Measurements from ENCODE around the gene RELT. TPM values are rescaled to one million over a fixed set of nuclear protein-coding genes. Genes with fewer than 3 reads are reported as not detected.

The RELT gene
- total and polyA plus RNA-seq, 2 donors (not counting 1 experiment from before 2014, with no cell fraction given): 0.33 to 0.70 TPM

DNA sequence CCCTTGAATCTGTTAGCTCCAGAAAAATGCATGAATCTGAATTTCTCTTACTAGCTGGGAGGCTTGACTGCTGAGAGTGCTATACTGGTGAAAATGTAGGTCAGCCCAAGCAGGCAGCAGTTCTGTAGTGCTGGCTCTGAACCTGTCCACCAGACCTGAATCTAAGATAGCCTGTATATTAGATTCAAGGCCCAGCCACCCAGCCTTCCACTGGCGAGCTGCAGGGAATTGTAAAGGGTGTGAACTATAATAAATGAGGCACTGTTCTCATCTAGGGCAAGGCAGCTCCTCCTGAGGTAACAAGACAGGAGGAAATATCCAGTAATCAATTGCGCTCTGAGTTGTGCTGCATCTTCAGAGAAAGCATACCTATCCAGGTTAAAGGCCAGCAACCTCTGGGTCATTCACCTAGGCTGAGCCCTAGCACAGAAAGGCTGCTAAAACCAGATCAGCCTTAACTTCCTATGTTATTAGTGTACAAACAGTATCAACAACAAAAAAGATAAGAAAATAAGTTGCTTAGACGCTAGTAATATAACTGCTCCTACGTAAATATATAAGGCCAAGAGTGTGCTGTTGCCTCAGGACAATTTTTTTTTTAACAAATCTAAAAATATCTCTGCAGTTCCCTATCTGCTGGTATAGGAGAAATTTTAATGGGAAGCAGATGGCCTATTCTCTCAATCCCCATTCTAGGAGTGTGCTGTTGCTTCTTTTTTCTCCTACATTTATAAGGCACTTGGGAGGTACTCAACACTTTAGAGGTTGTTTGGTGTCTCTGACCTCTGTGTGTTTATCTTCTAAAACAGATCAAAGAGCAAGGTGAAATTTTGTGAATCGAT is 63.0 kb downstream of the RELT start:
- no peak overlapping the region for H3K9ac ChIP-seq (ENCODE audit: insufficient read depth, low read length)
- no peaks in the 10 kb centered on the region for H3K27me3 ChIP-seq (ENCODE audit: control insufficient read depth, insufficient read depth, low read length)
- DNase-seq (ENCODE audit: low read depth in 2 of 2): no peak
- TF ChIP-seq CTCF (conservative IDR thresholded peaks at IDR 0.05 in 1 of 2, IDR thresholded peaks at IDR 0.05 in 1 of 2; ENCODE audit: low read depth in 1 of 2, low read length in 2 of 2) (no peak), EZH2 (IDR thresholded peaks at IDR 0.05; ENCODE audit: low read length, missing control alignments) (no peak)
- H2AFZ ChIP-seq (ENCODE audit: low read length): no peak overlapping the region
- no peak overlapping the region for H3K4me2 ChIP-seq (ENCODE audit: extremely low read depth, insufficient read depth, low read length)
- H3K4me3 ChIP-seq (replicated peaks in 1 of 4; ENCODE audit: control extremely low read depth in 1 of 4, insufficient read depth in 1 of 4, low read depth in 3 of 4, low read length in 4 of 4): no peak overlapping the region
- H3K9me3 ChIP-seq (ENCODE audit: control insufficient read depth, insufficient read depth, low read depth, low read length): no peaks in the 10 kb centered on the region
- no peaks in the 10 kb centered on the region for H4K20me1 ChIP-seq (ENCODE audit: control insufficient read depth, extremely low read depth, insufficient read depth, low read length)
- no peaks in the 10 kb centered on the region for H3K4me1 ChIP-seq (ENCODE audit: control insufficient read depth, extremely low read depth, insufficient read depth, low read length)
- no peak overlapping the region for H3K27ac ChIP-seq (ENCODE audit: insufficient read depth, low read length)
- H3K36me3 ChIP-seq (ENCODE audit: control insufficient read depth, insufficient read depth, low read length): no peaks in the 10 kb centered on the region
- no peaks in the 10 kb centered on the region for H3K79me2 ChIP-seq (ENCODE audit: control insufficient read depth, insufficient read depth, low read length)

DNA sequence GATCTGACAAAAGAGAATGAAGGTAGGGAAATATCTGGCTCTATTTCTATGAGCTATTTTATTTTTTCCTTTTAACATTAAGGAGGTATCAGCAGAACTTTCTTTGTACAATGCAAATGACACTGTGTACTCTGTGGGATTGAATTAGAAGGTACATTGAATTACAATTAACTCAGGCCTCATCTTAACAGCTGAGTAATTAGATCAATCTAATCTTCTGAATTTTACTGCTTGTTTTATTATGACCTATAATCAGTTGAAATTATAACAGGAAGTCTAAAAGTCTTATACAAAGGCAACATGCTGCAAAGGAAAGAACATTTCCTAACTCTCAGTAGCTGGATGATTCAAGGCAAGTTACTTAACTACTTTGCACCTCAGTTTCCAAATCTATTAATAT is 69.8 kb downstream of the RELT start:
- H4K20me1 ChIP-seq (ENCODE audit: control insufficient read depth, extremely low read depth, insufficient read depth, low read length): no peaks in the 10 kb centered on the region
- no peaks in the 10 kb centered on the region for H3K27me3 ChIP-seq (ENCODE audit: control insufficient read depth, insufficient read depth, low read length)
- H3K4me2 ChIP-seq (ENCODE audit: extremely low read depth, insufficient read depth, low read length): no peak overlapping the region
- H3K9ac ChIP-seq (ENCODE audit: insufficient read depth, low read length): no peak overlapping the region
- no peak overlapping the region for H3K4me3 ChIP-seq (replicated peaks in 1 of 4; ENCODE audit: control extremely low read depth in 1 of 4, insufficient read depth in 1 of 4, low read depth in 3 of 4, low read length in 4 of 4)
- no peaks in the 10 kb centered on the region for H3K4me1 ChIP-seq (ENCODE audit: control insufficient read depth, extremely low read depth, insufficient read depth, low read length)
- no peaks in the 10 kb centered on the region for H3K79me2 ChIP-seq (ENCODE audit: control insufficient read depth, insufficient read depth, low read length)
- no peak overlapping the region for H2AFZ ChIP-seq (ENCODE audit: low read length)
- DNase-seq (ENCODE audit: low read depth in 2 of 2): no peak
- H3K36me3 ChIP-seq (ENCODE audit: control insufficient read depth, insufficient read depth, low read length): no peaks in the 10 kb centered on the region
- no peak overlapping the region for H3K27ac ChIP-seq (ENCODE audit: insufficient read depth, low read length)
- TF ChIP-seq CTCF (conservative IDR thresholded peaks at IDR 0.05 in 1 of 2, IDR thresholded peaks at IDR 0.05 in 1 of 2; ENCODE audit: low read depth in 1 of 2, low read length in 2 of 2) (no peak), EZH2 (IDR thresholded peaks at IDR 0.05; ENCODE audit: low read length, missing control alignments) (no peak)
- H3K9me3 ChIP-seq (ENCODE audit: control insufficient read depth, insufficient read depth, low read depth, low read length): no peaks in the 10 kb centered on the region

DNA sequence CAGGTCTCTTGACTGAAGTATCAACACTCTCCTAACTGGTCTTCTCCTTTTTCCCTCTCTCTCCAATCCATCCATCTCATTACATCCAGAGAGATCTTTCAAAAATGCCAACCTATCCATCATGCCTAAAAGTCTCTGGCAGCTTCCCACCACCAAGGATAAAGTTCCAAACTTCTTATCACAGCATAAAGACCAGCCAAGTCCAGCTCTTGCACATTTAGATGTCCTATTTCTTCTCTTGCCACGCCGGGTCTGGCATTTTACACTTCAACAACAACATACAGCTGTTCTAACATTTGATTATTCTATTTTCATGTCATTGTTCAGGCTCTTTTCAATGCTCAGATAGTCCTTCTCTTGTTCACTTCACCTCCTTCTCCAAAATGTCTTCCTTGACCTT is 70.6 kb downstream of the RELT start:
- no peaks in the 10 kb centered on the region for H3K4me1 ChIP-seq (ENCODE audit: control insufficient read depth, extremely low read depth, insufficient read depth, low read length)
- no peaks in the 10 kb centered on the region for H3K36me3 ChIP-seq (ENCODE audit: control insufficient read depth, insufficient read depth, low read length)
- H3K9me3 ChIP-seq (ENCODE audit: control insufficient read depth, insufficient read depth, low read depth, low read length): no peaks in the 10 kb centered on the region
- TF ChIP-seq EZH2 (IDR thresholded peaks at IDR 0.05; ENCODE audit: low read length, missing control alignments) (no peak), CTCF (conservative IDR thresholded peaks at IDR 0.05 in 1 of 2, IDR thresholded peaks at IDR 0.05 in 1 of 2; ENCODE audit: low read depth in 1 of 2, low read length in 2 of 2) (no peak)
- H3K27ac ChIP-seq (ENCODE audit: insufficient read depth, low read length): no peak overlapping the region
- H3K4me3 ChIP-seq (replicated peaks in 1 of 4; ENCODE audit: control extremely low read depth in 1 of 4, insufficient read depth in 1 of 4, low read depth in 3 of 4, low read length in 4 of 4): no peak overlapping the region
- no peaks in the 10 kb centered on the region for H4K20me1 ChIP-seq (ENCODE audit: control insufficient read depth, extremely low read depth, insufficient read depth, low read length)
- H3K9ac ChIP-seq (ENCODE audit: insufficient read depth, low read length): no peak overlapping the region
- no peaks in the 10 kb centered on the region for H3K27me3 ChIP-seq (ENCODE audit: control insufficient read depth, insufficient read depth, low read length)
- no peak overlapping the region for H2AFZ ChIP-seq (ENCODE audit: low read length)
- DNase-seq (ENCODE audit: low read depth in 2 of 2): no peak
- no peaks in the 10 kb centered on the region for H3K79me2 ChIP-seq (ENCODE audit: control insufficient read depth, insufficient read depth, low read length)
- no peak overlapping the region for H3K4me2 ChIP-seq (ENCODE audit: extremely low read depth, insufficient read depth, low read length)

Other genes with a start within 250 kb of the RELT start
- 11.8 and 19.5 TPM in 2 replicates for gene FCHSD2, start 234.1 kb upstream of the RELT start, total RNA-seq
- gene FCHSD2, start 234.1 kb upstream of the RELT start, polyA plus RNA-seq: 25.6 and 40.6 TPM in 2 replicates
- gene P2RY2, start 158.1 kb upstream of the RELT start, total RNA-seq: under 0.01 and 0.17 TPM in 2 replicates
- gene P2RY2, start 158.1 kb upstream of the RELT start, polyA plus RNA-seq: 0.05 TPM in 1 of 2 replicates, not detected in the other
- gene P2RY6, start 104.1 kb upstream of the RELT start, total RNA-seq: 0.26 and 0.33 TPM in 2 replicates
- gene P2RY6, start 104.1 kb upstream of the RELT start, polyA plus RNA-seq: 0.12 and 0.24 TPM in 2 replicates
- gene ARHGEF17, start 68.1 kb upstream of the RELT start, total RNA-seq: 28.2 and 42.8 TPM in 2 replicates
- gene ARHGEF17, start 68.1 kb upstream of the RELT start, polyA plus RNA-seq: 26.5 and 43.1 TPM in 2 replicates
- 15.4 and 23.8 TPM in 2 replicates for gene FAM168A, start 221.7 kb downstream of the RELT start, total RNA-seq
- gene FAM168A, start 221.7 kb downstream of the RELT start, polyA plus RNA-seq: 16.3 and 17.8 TPM in 2 replicates